ENCODE measurements around the gene SPATA3.
A peak's percentile ranks its signal among the peaks of the same experiment; 100 is the strongest.

Gene SPATA3

DNA sequence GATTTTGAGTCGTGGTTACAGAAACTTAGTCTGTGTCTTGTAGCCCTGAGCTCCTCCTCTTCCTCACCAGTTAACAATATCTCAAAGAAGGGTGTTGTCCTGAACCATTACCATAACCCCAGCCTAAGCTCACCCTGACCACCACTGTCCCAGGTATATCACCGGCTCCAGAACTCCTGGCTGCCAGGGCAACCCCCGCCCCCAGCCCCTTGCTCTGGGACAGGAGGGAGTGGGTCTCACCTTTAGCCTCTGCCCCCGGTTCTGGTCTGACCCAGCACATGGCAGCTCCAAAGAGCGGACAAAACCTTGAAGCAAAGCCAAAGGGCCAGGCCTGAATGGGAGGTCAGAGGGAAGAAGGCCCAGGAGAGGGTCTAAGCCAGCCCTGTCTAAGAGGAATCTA is 55.2 kb downstream of the SPATA3 start:
- TF ChIP-seq GATA2 (IDR thresholded peaks at IDR 0.05; ENCODE audit: low read depth, low read length) = no peak
- no peak for TF ChIP-seq GATA3 (IDR thresholded peaks at IDR 0.05; ENCODE audit: low read depth, low read length)

- TF ChIP-seq GATA3 (IDR thresholded peaks at IDR 0.05; ENCODE audit: low read depth, low read length) (no peak), GATA2 (IDR thresholded peaks at IDR 0.05; ENCODE audit: low read depth, low read length) (no peak)
Measured at GRCh38 chr2:231052494-231053451, 56.9 kb downstream of the SPATA3 start.

GRCh38 chr2:231053846-231054245 is 57.9 kb downstream of the SPATA3 start:
- TF ChIP-seq GATA3 (IDR thresholded peaks at IDR 0.05; ENCODE audit: low read depth, low read length) (no peak), GATA2 (IDR thresholded peaks at IDR 0.05; ENCODE audit: low read depth, low read length) (no peak)

DNA sequence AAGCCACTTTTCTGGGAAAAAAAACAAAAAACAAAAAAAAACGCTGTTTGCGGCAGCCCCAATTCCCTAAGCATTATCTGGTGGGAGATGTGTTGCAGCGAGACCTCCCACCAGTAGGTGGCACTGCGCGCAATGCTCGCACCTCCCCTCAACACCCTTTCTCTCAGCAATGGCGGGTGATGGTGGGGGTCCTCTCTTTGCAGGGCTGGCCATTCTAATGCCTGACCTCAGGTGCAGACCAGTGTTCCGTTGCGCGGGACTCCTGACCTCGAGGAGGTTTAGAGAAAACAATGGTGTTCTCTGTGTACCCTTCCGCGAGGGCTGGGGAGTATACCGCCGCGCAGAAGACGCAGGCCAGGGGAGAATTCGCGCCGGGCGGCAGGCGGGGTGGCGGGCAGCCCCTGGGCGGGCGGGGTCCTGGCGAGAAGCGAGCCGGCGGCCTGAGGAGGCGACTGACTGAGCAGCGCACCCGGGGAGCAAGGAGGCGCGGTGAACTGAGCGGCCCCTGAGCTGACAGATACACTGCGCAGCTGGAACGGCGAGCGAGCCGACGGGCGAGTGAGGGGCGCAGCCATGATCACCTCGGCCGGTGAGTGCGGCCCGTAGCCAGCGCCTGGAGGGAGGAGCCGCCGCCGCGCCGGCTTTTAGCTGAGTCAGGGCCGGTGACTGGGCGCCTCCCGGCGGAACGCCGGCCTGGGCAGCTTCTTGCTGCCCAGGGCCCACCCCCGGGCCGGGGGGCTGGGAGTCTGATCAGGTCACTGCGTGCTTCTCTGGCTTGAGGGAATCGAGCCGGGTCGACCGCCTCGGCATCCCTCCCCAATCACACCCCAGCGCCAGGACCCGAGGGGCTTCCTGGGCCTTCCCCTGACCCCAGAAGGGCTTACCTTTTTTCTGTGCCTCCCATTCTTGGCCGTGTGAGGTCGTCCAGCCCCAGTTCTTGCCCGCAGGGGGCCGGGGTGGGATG is 60.8 kb downstream of the SPATA3 start, which contains the start of gene PSMD1:
TSS of gene PSMD1 (plus strand) at position 415 of the 964 bp plus-strand sequence. CDS start at position 574, 159 bp downstream.
- TF ChIP-seq GATA2 (IDR thresholded peaks at IDR 0.05; ENCODE audit: low read depth, low read length) = 0 out of 2 replicates have a peak, but pooled peaks have one; percentile 11
- no peak for TF ChIP-seq GATA3 (IDR thresholded peaks at IDR 0.05; ENCODE audit: low read depth, low read length)

- TF ChIP-seq GATA2 (IDR thresholded peaks at IDR 0.05; ENCODE audit: low read depth, low read length) = no peak
- TF ChIP-seq GATA3 (IDR thresholded peaks at IDR 0.05; ENCODE audit: low read depth, low read length) = no peak
Measured at GRCh38 chr2:231057590-231057989, 61.7 kb downstream of the SPATA3 start.

Data from SH-SY5Y (cell line).